ENCODE results near the gene MAP4K3. TPM values are rescaled to one million over a fixed set of nuclear protein-coding genes. Genes with fewer than 3 reads are reported as not detected.

Gene MAP4K3
- total and polyA plus RNA-seq, 2 of the 4 experiments (the other 2 are of a cell fraction), result 13.2 to 32.6 TPM

GRCh38 chr2:39452396-39452795, 15.3 kb upstream of the MAP4K3 start:
- Histone ChIP-seq H4K91ac (ENCODE audit: insufficient read depth, low read depth, low read length) (no peak overlapping the region), H2AFZ (replicated peaks; ENCODE audit: low read length, poor library complexity) (no peak overlapping the region), H4K20me1 (ENCODE audit: insufficient read depth, low read length) (no peaks in the 10 kb centered on the region), H3K4ac (ENCODE audit: low read depth, low read length) (no peak overlapping the region), H3K9me1 (ENCODE audit: insufficient read depth, low read length) (0 out of 2 replicates have a peak, but pooled peaks cover 7% of the 10 kb centered on the region), H3K23ac (ENCODE audit: low read depth, low read length) (no peak overlapping the region), H3K27me3 (ENCODE audit: control insufficient read depth, insufficient read depth, low read length) (no peaks in the 10 kb centered on the region), H3K4me3 (ENCODE audit: insufficient read depth, low read depth, low read length) (no peak overlapping the region), H4K8ac (ENCODE audit: low read depth in 2 of 2, low read length in 2 of 2) (no peak overlapping the region), H2AK9ac (replicated peaks; ENCODE audit: low read depth, low read length, poor library complexity) (no peak overlapping the region), H2BK120ac (ENCODE audit: low read depth, low read length) (no peak overlapping the region), H3K9me3 (ENCODE audit: control insufficient read depth, insufficient read depth, low read length) (no peaks in the 10 kb centered on the region), H2BK5ac (ENCODE audit: low read depth, low read length, poor library complexity, severe bottlenecking) (no peak overlapping the region), H2AK5ac (ENCODE audit: low read depth, low read length) (no peak overlapping the region), H3K18ac (ENCODE audit: low read depth, low read length) (no peak overlapping the region), H2BK15ac (ENCODE audit: low read depth, low read length) (no peak overlapping the region), H4K5ac (ENCODE audit: low read depth, low read length) (no peak overlapping the region), H2BK20ac (ENCODE audit: low read depth, low read length) (no peak overlapping the region), H3K36me3 (ENCODE audit: control insufficient read depth, insufficient read depth, low read length) (peaks cover 7% of the 10 kb centered on the region), H3K79me1 (ENCODE audit: low read depth in 1 of 2, low read length in 2 of 2) (peaks cover 0 to 10% of the 10 kb centered on the region in 2 experiments; a peak in 2 of 4 replicates), H3K4me2 (ENCODE audit: low read depth, low read length) (no peak overlapping the region), H3K14ac (replicated peaks; ENCODE audit: low read depth, low read length) (no peak overlapping the region), H3K4me1 (ENCODE audit: control insufficient read depth, insufficient read depth, low read length) (peaks cover 2% of the 10 kb centered on the region; the same call in 1 of the 2 replicates), H3K27ac (ENCODE audit: insufficient read depth, low read length) (no peak overlapping the region), H3K9ac (ENCODE audit: low read depth, low read length) (no peak overlapping the region), H3K56ac (ENCODE audit: extremely low read depth, insufficient read depth, low read length) (no peak overlapping the region)
- TF ChIP-seq NFE2L2 (IDR thresholded peaks at IDR 0.05; ENCODE audit: low read depth, low read length) (no peak), POLR2A (IDR thresholded peaks at IDR 0.05; ENCODE audit: low read depth, low read length) (no peak), MXI1 (IDR thresholded peaks at IDR 0.05; ENCODE audit: borderline replicate concordance, low read depth, low read length) (no peak), RAD21 (IDR thresholded peaks at IDR 0.05; ENCODE audit: low read length) (no peak), RCOR1 (IDR thresholded peaks at IDR 0.05; ENCODE audit: insufficient replicate concordance, low read length) (no peak), CEBPB (IDR thresholded peaks at IDR 0.05; ENCODE audit: low read depth, low read length) (no peak), MAFK (IDR thresholded peaks at IDR 0.05; ENCODE audit: low read depth, low read length) (no peak), MAZ (IDR thresholded peaks at IDR 0.05; ENCODE audit: borderline replicate concordance, low read depth, low read length) (no peak)
- DNase-seq (no peak), ATAC-seq (ENCODE audit: low read depth) (no peak)
- BruUV-seq (replicated peaks), result no TSS peak
- in situ Hi-C loops (cut with MboI; ENCODE audit: low sequenced_read_pairs), result no loop called here
- dilution Hi-C loops (cut with HindIII; ENCODE audit: low sequenced_read_pairs, unreplicated experiment), result no loop called here
- intact Hi-C loops (cut with micrococcal nuclease), result no loop called here
- no CpG with 5 or more reads among the region's 5 CpGs for WGBS, 2 experiments (ENCODE audit: extremely low coverage in 2 of 2, insufficient read length in 1 of 2)
- CTCF ChIA-PET, result no interaction called here
- POLR2A ChIA-PET (ENCODE audit: unreplicated experiment), result no interaction called here

Data from IMR-90 (cell line).